DND-41 (cell line): ENCODE data around the gene NEK9.

Source experiments
- EZH2 ChIP-seq: IDR thresholded peaks from 3 replicates; pipeline ENCODE4 v1.6.1; 2012; ENCODE audit warnings: borderline replicate concordance, low read depth, mild to moderate bottlenecking, moderate library complexity, low read length, inconsistent platforms; ENCODE audit not compliant: severe bottlenecking
- TF ChIP-seq, protein P1 (sequence below): IDR thresholded peaks from 2 replicates; pipeline ENCODE4 v1.5.1; 2012; ENCODE audit warnings: borderline replicate concordance, low read length, moderate library complexity, mild to moderate bottlenecking; ENCODE audit not compliant: poor library complexity, severe bottlenecking; ENCODE audit errors: extremely low read depth

DNA sequence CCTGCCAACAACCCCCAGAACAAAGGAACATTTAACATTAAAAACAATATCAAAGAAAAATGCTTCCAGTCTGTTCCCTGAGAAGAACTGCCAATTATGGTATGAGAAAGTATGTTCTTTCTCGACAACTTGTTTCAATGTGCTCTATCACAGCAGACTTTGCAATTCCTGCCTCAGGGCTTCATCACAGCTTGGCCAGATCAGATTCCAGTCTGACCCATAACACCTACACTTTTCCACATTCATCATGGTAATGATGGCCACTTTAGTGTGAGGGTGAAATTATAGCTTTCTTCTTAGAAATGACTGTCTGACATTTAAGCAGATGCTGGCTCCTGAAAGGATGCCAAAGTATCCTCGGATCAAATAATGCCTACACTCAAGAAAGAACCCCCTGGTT is 17.0 kb downstream of the NEK9 start:
- TF ChIP-seq, protein P1, sequence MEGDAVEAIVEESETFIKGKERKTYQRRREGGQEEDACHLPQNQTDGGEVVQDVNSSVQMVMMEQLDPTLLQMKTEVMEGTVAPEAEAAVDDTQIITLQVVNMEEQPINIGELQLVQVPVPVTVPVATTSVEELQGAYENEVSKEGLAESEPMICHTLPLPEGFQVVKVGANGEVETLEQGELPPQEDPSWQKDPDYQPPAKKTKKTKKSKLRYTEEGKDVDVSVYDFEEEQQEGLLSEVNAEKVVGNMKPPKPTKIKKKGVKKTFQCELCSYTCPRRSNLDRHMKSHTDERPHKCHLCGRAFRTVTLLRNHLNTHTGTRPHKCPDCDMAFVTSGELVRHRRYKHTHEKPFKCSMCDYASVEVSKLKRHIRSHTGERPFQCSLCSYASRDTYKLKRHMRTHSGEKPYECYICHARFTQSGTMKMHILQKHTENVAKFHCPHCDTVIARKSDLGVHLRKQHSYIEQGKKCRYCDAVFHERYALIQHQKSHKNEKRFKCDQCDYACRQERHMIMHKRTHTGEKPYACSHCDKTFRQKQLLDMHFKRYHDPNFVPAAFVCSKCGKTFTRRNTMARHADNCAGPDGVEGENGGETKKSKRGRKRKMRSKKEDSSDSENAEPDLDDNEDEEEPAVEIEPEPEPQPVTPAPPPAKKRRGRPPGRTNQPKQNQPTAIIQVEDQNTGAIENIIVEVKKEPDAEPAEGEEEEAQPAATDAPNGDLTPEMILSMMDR, result no peak
- no peak for TF ChIP-seq EZH2
